Measurements from ENCODE around the gene AMDHD1. TPM values are rescaled to one million over a fixed set of nuclear protein-coding genes. Genes with fewer than 3 reads are reported as not detected.

Gene AMDHD1
- total and polyA plus RNA-seq, 2 of the 4 experiments (the other 2 are of a cell fraction): under 0.01 TPM; not detected in 1

DNA sequence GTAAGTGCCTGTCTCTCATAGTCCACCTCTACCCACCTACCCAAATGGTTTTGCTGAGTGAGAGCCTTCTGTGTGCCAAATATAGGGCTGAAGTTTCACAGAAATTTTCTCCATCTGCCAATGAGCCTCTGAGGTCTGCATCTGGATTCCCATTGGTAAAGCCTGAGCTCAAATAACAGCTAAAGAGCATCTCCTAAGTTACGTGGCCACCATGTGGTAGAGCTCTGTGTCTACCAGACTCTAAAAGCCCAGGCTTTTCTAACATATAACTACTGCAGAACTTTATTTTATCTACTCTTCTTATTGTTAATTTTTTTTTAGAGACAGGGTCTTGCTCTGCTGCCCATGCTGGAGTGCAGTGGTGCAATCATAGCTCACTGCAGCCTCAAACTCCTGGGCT is 16.0 kb downstream of the AMDHD1 start:
- Histone ChIP-seq H3K9me1 (ENCODE audit: insufficient read depth, low read length) (no peaks in the 10 kb centered on the region), H3K56ac (ENCODE audit: extremely low read depth, insufficient read depth, low read length) (no peak overlapping the region), H3K18ac (ENCODE audit: low read depth, low read length) (no peak overlapping the region), H3K9ac (ENCODE audit: low read depth, low read length) (no peak overlapping the region), H4K5ac (ENCODE audit: low read depth, low read length) (no peak overlapping the region), H3K79me1 (ENCODE audit: low read depth in 1 of 2, low read length in 2 of 2) (no peaks in the 10 kb centered on the region), H3K4me3 (ENCODE audit: insufficient read depth, low read depth, low read length) (no peak overlapping the region), H2BK5ac (ENCODE audit: low read depth, low read length, poor library complexity, severe bottlenecking) (no peak overlapping the region), H2BK15ac (ENCODE audit: low read depth, low read length) (no peak overlapping the region), H3K27me3 (ENCODE audit: control insufficient read depth, insufficient read depth, low read length) (peaks cover 16% of the 10 kb centered on the region), H3K4me1 (ENCODE audit: control insufficient read depth, insufficient read depth, low read length) (no peaks in the 10 kb centered on the region), H3K9me3 (ENCODE audit: control insufficient read depth, insufficient read depth, low read length) (no peaks in the 10 kb centered on the region), H3K4ac (ENCODE audit: low read depth, low read length) (no peak overlapping the region), H2BK120ac (ENCODE audit: low read depth, low read length) (no peak overlapping the region), H4K20me1 (ENCODE audit: insufficient read depth, low read length) (no peaks in the 10 kb centered on the region), H2AFZ (replicated peaks; ENCODE audit: low read length, poor library complexity) (no peak overlapping the region), H3K23ac (ENCODE audit: low read depth, low read length) (no peak overlapping the region), H3K4me2 (ENCODE audit: low read depth, low read length) (no peak overlapping the region), H3K27ac (ENCODE audit: insufficient read depth, low read length) (no peak overlapping the region), H3K36me3 (ENCODE audit: control insufficient read depth, insufficient read depth, low read length) (no peaks in the 10 kb centered on the region), H2AK9ac (replicated peaks; ENCODE audit: low read depth, low read length, poor library complexity) (no peak overlapping the region), H2AK5ac (ENCODE audit: low read depth, low read length) (no peak overlapping the region), H2BK20ac (ENCODE audit: low read depth, low read length) (no peak overlapping the region), H4K91ac (ENCODE audit: insufficient read depth, low read depth, low read length) (no peak overlapping the region), H3K14ac (replicated peaks; ENCODE audit: low read depth, low read length) (no peak overlapping the region), H4K8ac (ENCODE audit: low read depth in 2 of 2, low read length in 2 of 2) (no peak overlapping the region)
- in situ Hi-C loops (cut with MboI; ENCODE audit: low sequenced_read_pairs): no loop called here
- intact Hi-C loops (cut with micrococcal nuclease): no loop called here
- dilution Hi-C loops (cut with HindIII; ENCODE audit: low sequenced_read_pairs, unreplicated experiment): no loop called here
- no TSS peak for BruUV-seq (replicated peaks)
- ChIA-PET POLR2A (ENCODE audit: unreplicated experiment) (no interaction called here), CTCF (no interaction called here)
- TF ChIP-seq MAFK (IDR thresholded peaks at IDR 0.05; ENCODE audit: low read depth, low read length) (no peak), NFE2L2 (IDR thresholded peaks at IDR 0.05; ENCODE audit: low read depth, low read length) (no peak), MXI1 (IDR thresholded peaks at IDR 0.05; ENCODE audit: borderline replicate concordance, low read depth, low read length) (no peak), FOS (IDR thresholded peaks at IDR 0.05; ENCODE audit: low read depth, low read length) (no peak), BHLHE40 (IDR thresholded peaks at IDR 0.05; ENCODE audit: low read depth, low read length) (no peak), SMC3 (IDR thresholded peaks at IDR 0.05; ENCODE audit: low read depth, low read length) (no peak), CHD1 (IDR thresholded peaks at IDR 0.05; ENCODE audit: low read depth, low read length) (no peak)
- TF ChIP-seq, protein P1, sequence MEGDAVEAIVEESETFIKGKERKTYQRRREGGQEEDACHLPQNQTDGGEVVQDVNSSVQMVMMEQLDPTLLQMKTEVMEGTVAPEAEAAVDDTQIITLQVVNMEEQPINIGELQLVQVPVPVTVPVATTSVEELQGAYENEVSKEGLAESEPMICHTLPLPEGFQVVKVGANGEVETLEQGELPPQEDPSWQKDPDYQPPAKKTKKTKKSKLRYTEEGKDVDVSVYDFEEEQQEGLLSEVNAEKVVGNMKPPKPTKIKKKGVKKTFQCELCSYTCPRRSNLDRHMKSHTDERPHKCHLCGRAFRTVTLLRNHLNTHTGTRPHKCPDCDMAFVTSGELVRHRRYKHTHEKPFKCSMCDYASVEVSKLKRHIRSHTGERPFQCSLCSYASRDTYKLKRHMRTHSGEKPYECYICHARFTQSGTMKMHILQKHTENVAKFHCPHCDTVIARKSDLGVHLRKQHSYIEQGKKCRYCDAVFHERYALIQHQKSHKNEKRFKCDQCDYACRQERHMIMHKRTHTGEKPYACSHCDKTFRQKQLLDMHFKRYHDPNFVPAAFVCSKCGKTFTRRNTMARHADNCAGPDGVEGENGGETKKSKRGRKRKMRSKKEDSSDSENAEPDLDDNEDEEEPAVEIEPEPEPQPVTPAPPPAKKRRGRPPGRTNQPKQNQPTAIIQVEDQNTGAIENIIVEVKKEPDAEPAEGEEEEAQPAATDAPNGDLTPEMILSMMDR (conservative IDR thresholded peaks at IDR 0.05; ENCODE audit: low read depth, low read length): no peak
- WGBS, 2 experiments (ENCODE audit: extremely low coverage in 2 of 2, insufficient read length in 1 of 2): no CpG with 5 or more reads among the region's 1 CpG
- DNase-seq (peak; percentile 14), ATAC-seq (ENCODE audit: low read depth) (peak; percentile 65)
